Stimulated activated CD8-positive, alpha-beta memory T cell treated with anti-CD3 and anti-CD28 coated beads, Interleukin-15, amount 100 ng/mL, for 1 hour (primary cell): Measurements from ENCODE around the gene OSBPL3.
"Not testable (repeated sequence)": the region's sequence is repeated elsewhere in the genome, so short reads cannot be mapped to it uniquely, and the experiment has no call there.

Experiments used
- DNase-seq: peaks from one replicate; pipeline ENCODE4 v3.0.0-alpha.2; 2020; ENCODE audit warnings: low read depth

OSBPL3 gene

GRCh38 chr7:24920451-24921361, 59.3 kb downstream of the OSBPL3 start:
- no peak for DNase-seq

GRCh38 chr7:24917510-24918239, 62.3 kb downstream of the OSBPL3 start:
- DNase-seq, result no peak

- DNase-seq, result no peak
These were observed 63.4 kb downstream of the OSBPL3 start for GRCh38 chr7:24916463-24917040.

- DNase-seq, result no peak
These were observed 65.5 kb downstream of the OSBPL3 start for GRCh38 chr7:24914465-24914859.

GRCh38 chr7:24913801-24914464, 66.0 kb downstream of the OSBPL3 start:
- DNase-seq, result no peak

- no peak for DNase-seq
These were observed 67.0 kb downstream of the OSBPL3 start for GRCh38 chr7:24912874-24913514.

- DNase-seq, result no peak
These were observed 67.6 kb downstream of the OSBPL3 start for GRCh38 chr7:24912424-24912823.

- DNase-seq, result no peak
These were observed 68.8 kb downstream of the OSBPL3 start for GRCh38 chr7:24911213-24911603.

GRCh38 chr7:24910551-24911212, 69.3 kb downstream of the OSBPL3 start:
- no peak for DNase-seq

GRCh38 chr7:24908727-24909126, 71.3 kb downstream of the OSBPL3 start:
- no peak for DNase-seq

GRCh38 chr7:24908166-24908565, 71.8 kb downstream of the OSBPL3 start:
- DNase-seq, result no peak

GRCh38 chr7:24907311-24907886, 72.6 kb downstream of the OSBPL3 start:
- no peak for DNase-seq

GRCh38 chr7:24905996-24906770, 73.8 kb downstream of the OSBPL3 start:
- DNase-seq, result no peak

GRCh38 chr7:24903992-24904391, 76.0 kb downstream of the OSBPL3 start:
- not testable (repeated sequence) for DNase-seq

- no peak for DNase-seq
These were observed 76.4 kb downstream of the OSBPL3 start for GRCh38 chr7:24903559-24903958.

- no peak for DNase-seq
These were observed 77.0 kb downstream of the OSBPL3 start for GRCh38 chr7:24902931-24903330.

- no peak for DNase-seq
These were observed 77.7 kb downstream of the OSBPL3 start for GRCh38 chr7:24902276-24902675.

GRCh38 chr7:24899905-24900304, 80.1 kb downstream of the OSBPL3 start:
- no peak for DNase-seq

GRCh38 chr7:24899161-24899560, 80.8 kb downstream of the OSBPL3 start:
- DNase-seq, result no peak

GRCh38 chr7:24898691-24899090, 81.3 kb downstream of the OSBPL3 start:
- DNase-seq, result no peak
